Liver (tissue), 9 donors: ENCODE measurements around the gene DISC1. TPM values are rescaled to one million over a fixed set of nuclear protein-coding genes. Genes with fewer than 3 reads are reported as not detected.

ENCODE experiments used
- DNase-seq: peaks from one replicate; pipeline ENCODE4 v3.0.0-alpha.2; 2017; ENCODE audit warnings: low spot score
- H3K27ac ChIP-seq, 2 donors: one replicate each; pipeline ENCODE4 v1.7.0; 2013; ENCODE audit warnings: inconsistent platforms in 2 of 2, low read length in 2 of 2, control low read depth in 1 of 2, low read depth in 1 of 2, mild to moderate bottlenecking in 1 of 2
- H3K27me3 ChIP-seq, 4 donors: one replicate each; pipeline versions ENCODE4 v1.6.1 to v1.7.0; 2013; ENCODE audit warnings: low read length in 3 of 4, inconsistent platforms in 1 of 4, mild to moderate bottlenecking in 1 of 4, moderate library complexity in 1 of 4; ENCODE audit not compliant: control insufficient read depth in 4 of 4, insufficient read depth in 4 of 4
- H3K36me3 ChIP-seq, 4 donors: one replicate each; pipeline versions ENCODE4 v1.6.1 to v1.7.0; 2013; ENCODE audit warnings: low read length in 3 of 4, mild to moderate bottlenecking in 3 of 4, low read depth in 1 of 4, moderate library complexity in 1 of 4; ENCODE audit not compliant: control insufficient read depth in 4 of 4, insufficient read depth in 3 of 4
- H3K4me1 ChIP-seq, 4 donors: one replicate each; pipeline versions ENCODE4 v1.6.1 to v1.7.0; 2013; ENCODE audit warnings: low read length in 3 of 4, mild to moderate bottlenecking in 3 of 4, moderate library complexity in 1 of 4; ENCODE audit not compliant: control insufficient read depth in 4 of 4, insufficient read depth in 4 of 4
- H3K4me3 ChIP-seq, 3 donors: one replicate each; pipeline versions ENCODE4 v1.6.1 to v1.7.0; 2013; ENCODE audit warnings: low read length in 3 of 3, control low read depth in 1 of 3, low read depth in 1 of 3, mild to moderate bottlenecking in 1 of 3
- H3K9ac ChIP-seq, 2 donors: one replicate each; pipeline ENCODE4 v1.7.0; 2013; ENCODE audit warnings: low read length in 2 of 2, mild to moderate bottlenecking in 2 of 2, moderate library complexity in 2 of 2, control low read depth in 1 of 2, low read depth in 1 of 2
- H3K9me3 ChIP-seq, 4 donors: one replicate each; pipeline versions ENCODE4 v1.6.1 to v1.7.0; 2013; ENCODE audit warnings: low read length in 3 of 4; ENCODE audit not compliant: control insufficient read depth in 4 of 4
- EGR1 ChIP-seq, 2 donors: IDR thresholded peaks; 2 replicates each; pipeline ENCODE4 v1.6.1; 2016 to 2018; ENCODE audit warnings: antibody characterized with exemption in 2 of 2, low read depth in 2 of 2
- FOXA1 ChIP-seq: IDR thresholded peaks from 2 replicates; pipeline ENCODE4 v1.6.1; 2016; ENCODE audit warnings: antibody characterized with exemption
- FOXA2 ChIP-seq: IDR thresholded peaks from 2 replicates; pipeline ENCODE4 v1.6.1; 2016; ENCODE audit warnings: antibody characterized with exemption
- HNF4A ChIP-seq, 2 donors: conservative IDR thresholded peaks; 2 replicates each; pipeline ENCODE4 v1.6.1; 2016; ENCODE audit warnings: antibody characterized with exemption in 2 of 2, mild to moderate bottlenecking in 2 of 2
- HNF4G ChIP-seq: IDR thresholded peaks from 2 replicates; pipeline ENCODE4 v1.6.1; 2016; ENCODE audit warnings: antibody characterized with exemption
- JUND ChIP-seq, 2 donors: IDR thresholded peaks; 2 replicates each; pipeline ENCODE4 v1.6.1; 2016; ENCODE audit warnings: antibody characterized with exemption in 2 of 2
- NR2F2 ChIP-seq: IDR thresholded peaks from 2 replicates; pipeline ENCODE4 v1.6.1; 2016; ENCODE audit warnings: antibody characterized with exemption
- RAD21 ChIP-seq, 2 donors: IDR thresholded peaks; 2 replicates each; pipeline ENCODE4 v1.6.1; 2016; ENCODE audit warnings: antibody characterized with exemption in 2 of 2, mild to moderate bottlenecking in 2 of 2
- REST ChIP-seq: IDR thresholded peaks from 2 replicates; pipeline ENCODE4 v1.6.1; 2016; ENCODE audit warnings: antibody characterized with exemption, mild to moderate bottlenecking
- RXRA ChIP-seq, 2 donors: IDR thresholded peaks; 2 replicates each; pipeline ENCODE4 v1.6.1; 2017 to 2018; ENCODE audit warnings: antibody characterized with exemption in 2 of 2, mild to moderate bottlenecking in 1 of 2
- SP1 ChIP-seq: IDR thresholded peaks from 2 replicates; pipeline ENCODE4 v1.6.1; 2018; ENCODE audit warnings: antibody characterized with exemption, mild to moderate bottlenecking
- TAF1 ChIP-seq: conservative IDR thresholded peaks from 2 replicates; pipeline ENCODE4 v1.6.1; 2016; ENCODE audit warnings: antibody characterized with exemption, mild to moderate bottlenecking
- YY1 ChIP-seq: IDR thresholded peaks from 2 replicates; pipeline ENCODE4 v1.6.1; 2016; ENCODE audit warnings: antibody characterized with exemption, mild to moderate bottlenecking
- WGBS: extraction: QIAGEN DNeasy Blood & Tissue Kit; methylation state at CpG from one replicate; pipeline ENCODE4 v1.1.7; 2013; 5-methylcytosine and 5-hydroxymethylcytosine counted together
- polyA plus RNA-seq, 2 donors: library from polyadenylated mRNA; stranded (reverse) in 1 of 2; unstranded in 1 of 2; fragments of 200-250 nt in 1 of 2; fragments of >200 nt in 1 of 2; fragmentation: Nextera tagmentation in 1 of 2; extraction: Ambion mirVana in 1 of 2; gene quantifications; one replicate each; pipeline versions ENCODE4 v1.2.1 to v1.2.3, GENCODE V29; 2013 to 2015
- total RNA-seq, 2 donors: library from RNA; depleted of rRNA; stranded (reverse); fragments of >200 nt; gene quantifications; one replicate each; pipeline ENCODE4 v1.2.3, GENCODE V29; 2014
- TF ChIP-seq, protein P1 (sequence below): IDR thresholded peaks from 2 replicates; pipeline ENCODE4 v1.6.1; 2016; ENCODE audit warnings: antibody characterized with exemption
- TF ChIP-seq, protein P2 (sequence below): fragments of 150-350 bp; IDR thresholded peaks from 2 replicates; pipeline ENCODE4 v1.5.1; 2017; ENCODE audit warnings: improper control_type of control experiment, low read depth, low read length; ENCODE audit not compliant: missing input control
- TF ChIP-seq, protein P3 (sequence below): IDR thresholded peaks from 2 replicates; pipeline ENCODE4 v1.6.1; 2016; ENCODE audit warnings: antibody characterized with exemption
- TF ChIP-seq, protein P4 (sequence below): IDR thresholded peaks from 2 replicates; pipeline ENCODE4 v1.6.1; 2016; ENCODE audit warnings: antibody characterized with exemption
- donor health status: healthy.
- donor health status: healthy.
- donor health status: healthy.
- donor health status: healthy.
- donor health status: healthy.

DISC1 gene
- total and polyA plus RNA-seq, 4 donors: 0.45 to 6.3 (median 2.3) TPM

DNA sequence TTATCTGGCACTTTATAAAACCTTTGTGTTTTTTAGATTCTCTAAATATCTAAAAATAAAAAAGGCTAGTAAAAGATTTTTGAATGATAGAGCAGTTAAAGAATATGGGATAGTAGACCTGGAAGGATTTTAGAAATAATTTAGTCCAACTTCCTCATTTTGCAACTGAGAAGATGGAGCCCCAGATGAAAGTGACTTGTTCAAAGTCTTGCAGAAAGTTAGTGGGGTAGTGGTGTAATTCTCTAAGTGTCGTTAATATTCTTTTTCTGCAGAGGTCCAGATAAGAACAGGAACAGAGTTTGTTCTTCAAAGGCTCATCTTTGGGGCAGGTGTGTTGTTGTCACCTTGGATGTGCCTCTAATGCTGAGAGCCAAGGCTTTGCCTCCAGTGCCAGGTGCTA lies 159.5 kb downstream of the DISC1 start:
- H3K27me3 ChIP-seq: no peaks in the 10 kb centered on the region
- H3K9me3 ChIP-seq: no peaks in the 10 kb centered on the region
- TF ChIP-seq HNF4A (conservative IDR thresholded peaks at IDR 0.05): no peak
- no peak for TF ChIP-seq RAD21 (IDR thresholded peaks at IDR 0.05)
- no peak for TF ChIP-seq FOXA1
- TF ChIP-seq EGR1 (IDR thresholded peaks at IDR 0.05; ENCODE audit: low read depth in 2 of 2): no peak
- no peak for TF ChIP-seq YY1
- no peak for TF ChIP-seq FOXA2
- TF ChIP-seq RXRA (IDR thresholded peaks at IDR 0.05): no peak
- TF ChIP-seq NR2F2: no peak
- TF ChIP-seq, protein P1, sequence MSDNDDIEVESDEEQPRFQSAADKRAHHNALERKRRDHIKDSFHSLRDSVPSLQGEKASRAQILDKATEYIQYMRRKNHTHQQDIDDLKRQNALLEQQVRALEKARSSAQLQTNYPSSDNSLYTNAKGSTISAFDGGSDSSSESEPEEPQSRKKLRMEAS: no peak
- no peak overlapping the region for H3K9ac ChIP-seq
- no peak overlapping the region for H3K27ac ChIP-seq
- H3K4me3 ChIP-seq: no peak overlapping the region
- DNase-seq: no peak
- WGBS: 79% methylated on average over 1 of the region's 1 CpG
- H3K36me3 ChIP-seq: no peaks in the 10 kb centered on the region
- no peaks in the 10 kb centered on the region for H3K4me1 ChIP-seq

- WGBS: 80% methylated on average over 2 of the region's 2 CpGs
These were observed 166.0 kb downstream of the DISC1 start for GRCh38 chr1:231792634-231793033.

More at GRCh38 chr1:231792634-231793033, 166.0 kb downstream of the DISC1 start:
- Histone ChIP-seq H3K9ac (no peak overlapping the region), H3K9me3 (no peaks in the 10 kb centered on the region), H3K36me3 (no peaks in the 10 kb centered on the region), H3K27me3 (no peaks in the 10 kb centered on the region), H3K4me1 (no peaks in the 10 kb centered on the region), H3K27ac (no peak overlapping the region), H3K4me3 (no peak overlapping the region)
- TF ChIP-seq NR2F2 (no peak), EGR1 (IDR thresholded peaks at IDR 0.05; ENCODE audit: low read depth in 2 of 2) (no peak), FOXA1 (no peak), RXRA (IDR thresholded peaks at IDR 0.05) (no peak), SP1 (no peak), TAF1 (no peak), YY1 (no peak), HNF4G (no peak), REST (no peak), JUND (IDR thresholded peaks at IDR 0.05) (no peak)
- TF ChIP-seq, protein P1: no peak
- TF ChIP-seq, protein P2, sequence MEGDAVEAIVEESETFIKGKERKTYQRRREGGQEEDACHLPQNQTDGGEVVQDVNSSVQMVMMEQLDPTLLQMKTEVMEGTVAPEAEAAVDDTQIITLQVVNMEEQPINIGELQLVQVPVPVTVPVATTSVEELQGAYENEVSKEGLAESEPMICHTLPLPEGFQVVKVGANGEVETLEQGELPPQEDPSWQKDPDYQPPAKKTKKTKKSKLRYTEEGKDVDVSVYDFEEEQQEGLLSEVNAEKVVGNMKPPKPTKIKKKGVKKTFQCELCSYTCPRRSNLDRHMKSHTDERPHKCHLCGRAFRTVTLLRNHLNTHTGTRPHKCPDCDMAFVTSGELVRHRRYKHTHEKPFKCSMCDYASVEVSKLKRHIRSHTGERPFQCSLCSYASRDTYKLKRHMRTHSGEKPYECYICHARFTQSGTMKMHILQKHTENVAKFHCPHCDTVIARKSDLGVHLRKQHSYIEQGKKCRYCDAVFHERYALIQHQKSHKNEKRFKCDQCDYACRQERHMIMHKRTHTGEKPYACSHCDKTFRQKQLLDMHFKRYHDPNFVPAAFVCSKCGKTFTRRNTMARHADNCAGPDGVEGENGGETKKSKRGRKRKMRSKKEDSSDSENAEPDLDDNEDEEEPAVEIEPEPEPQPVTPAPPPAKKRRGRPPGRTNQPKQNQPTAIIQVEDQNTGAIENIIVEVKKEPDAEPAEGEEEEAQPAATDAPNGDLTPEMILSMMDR: no peak
- TF ChIP-seq, protein P3, sequence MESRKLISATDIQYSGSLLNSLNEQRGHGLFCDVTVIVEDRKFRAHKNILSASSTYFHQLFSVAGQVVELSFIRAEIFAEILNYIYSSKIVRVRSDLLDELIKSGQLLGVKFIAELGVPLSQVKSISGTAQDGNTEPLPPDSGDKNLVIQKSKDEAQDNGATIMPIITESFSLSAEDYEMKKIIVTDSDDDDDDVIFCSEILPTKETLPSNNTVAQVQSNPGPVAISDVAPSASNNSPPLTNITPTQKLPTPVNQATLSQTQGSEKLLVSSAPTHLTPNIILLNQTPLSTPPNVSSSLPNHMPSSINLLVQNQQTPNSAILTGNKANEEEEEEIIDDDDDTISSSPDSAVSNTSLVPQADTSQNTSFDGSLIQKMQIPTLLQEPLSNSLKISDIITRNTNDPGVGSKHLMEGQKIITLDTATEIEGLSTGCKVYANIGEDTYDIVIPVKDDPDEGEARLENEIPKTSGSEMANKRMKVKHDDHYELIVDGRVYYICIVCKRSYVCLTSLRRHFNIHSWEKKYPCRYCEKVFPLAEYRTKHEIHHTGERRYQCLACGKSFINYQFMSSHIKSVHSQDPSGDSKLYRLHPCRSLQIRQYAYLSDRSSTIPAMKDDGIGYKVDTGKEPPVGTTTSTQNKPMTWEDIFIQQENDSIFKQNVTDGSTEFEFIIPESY: no peak
- TF ChIP-seq, protein P4, sequence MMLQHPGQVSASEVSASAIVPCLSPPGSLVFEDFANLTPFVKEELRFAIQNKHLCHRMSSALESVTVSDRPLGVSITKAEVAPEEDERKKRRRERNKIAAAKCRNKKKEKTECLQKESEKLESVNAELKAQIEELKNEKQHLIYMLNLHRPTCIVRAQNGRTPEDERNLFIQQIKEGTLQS: no peak
- DNase-seq: no peak
